ENCODE results near the gene SNRNP70. TPM values are rescaled to one million over a fixed set of nuclear protein-coding genes. Genes with fewer than 3 reads are reported as not detected.

The SNRNP70 gene
- total RNA-seq, 1 experiment from 2014 or later: 259 TPM

GRCh38 chr19:49098795-49099194 is 13.5 kb downstream of the SNRNP70 start:
- Mint-ChIP-seq H3K27me3 (ENCODE audit: insufficient read depth, unreplicated experiment) (no peaks in the 10 kb centered on the region), H3K9me3 (ENCODE audit: unreplicated experiment) (no peaks in the 10 kb centered on the region), H3K4me3 (ENCODE audit: unreplicated experiment) (no peak overlapping the region), H3K27ac (ENCODE audit: unreplicated experiment) (peak overlapping the region; percentile 39), H3K36me3 (ENCODE audit: insufficient read depth, unreplicated experiment) (peaks cover 92% of the 10 kb centered on the region), H3K4me1 (ENCODE audit: low read depth, unreplicated experiment) (peaks cover 15% of the 10 kb centered on the region)
- no peak for TF ChIP-seq CTCF (IDR thresholded peaks at IDR 0.05; ENCODE audit: insufficient read depth in 1 of 2, low read depth in 1 of 2, low read length in 1 of 2, severe bottlenecking in 1 of 2, unreplicated experiment in 1 of 2)
- POLR2A ChIA-PET: no interaction called here
- intact Hi-C loops (cut with micrococcal nuclease; ENCODE audit: unreplicated experiment): loop anchor here (1.0 to 5.0 kb wide), 2 partner anchors 8 to 49 kb away; no protein-coding TSS in a partner anchor
- Histone ChIP-seq H3K27me3 (replicated peaks; ENCODE audit: control insufficient read depth, insufficient read depth, low read length) (no peaks in the 10 kb centered on the region), H3K4me3 (ENCODE audit: low read depth, low read length) (no peak overlapping the region), H3K36me3 (ENCODE audit: control insufficient read depth, insufficient read depth, low read length) (peaks cover 7% of the 10 kb centered on the region), H3K9me3 (no peaks in the 10 kb centered on the region), H3K4me1 (no peaks in the 10 kb centered on the region; the same call in 1 of the 2 replicates)
- CTCF ChIA-PET: interaction anchor here (2.0 to 2.3 kb wide), 4 partner anchors 8 to 100 kb away, joined by 6 to 96 read pairs (median 36); partner anchors contain the start of gene LIN7B
- no peak for DNase-seq
- BruUV-seq (replicated peaks): no TSS peak

GRCh38 chr19:49101160-49101559 is 15.9 kb downstream of the SNRNP70 start:
- Histone ChIP-seq H3K9me3 (no peaks in the 10 kb centered on the region), H3K4me1 (no peaks in the 10 kb centered on the region; the same call in 1 of the 2 replicates), H3K36me3 (ENCODE audit: control insufficient read depth, insufficient read depth, low read length) (peaks cover 8% of the 10 kb centered on the region), H3K4me3 (ENCODE audit: low read depth, low read length) (no peak overlapping the region), H3K27me3 (replicated peaks; ENCODE audit: control insufficient read depth, insufficient read depth, low read length) (no peaks in the 10 kb centered on the region)
- no peaks in the 10 kb centered on the region for H3K27me3 Mint-ChIP-seq (ENCODE audit: insufficient read depth, unreplicated experiment)
- no TSS peak for BruUV-seq (replicated peaks)
- H3K36me3 Mint-ChIP-seq (ENCODE audit: insufficient read depth, unreplicated experiment): peaks cover 91% of the 10 kb centered on the region
- no peak for DNase-seq
- no peak for TF ChIP-seq CTCF (IDR thresholded peaks at IDR 0.05; ENCODE audit: insufficient read depth in 1 of 2, low read depth in 1 of 2, low read length in 1 of 2, severe bottlenecking in 1 of 2, unreplicated experiment in 1 of 2)
- intact Hi-C loops (cut with micrococcal nuclease; ENCODE audit: unreplicated experiment): no loop called here
- peaks cover 15% of the 10 kb centered on the region for H3K4me1 Mint-ChIP-seq (ENCODE audit: low read depth, unreplicated experiment)
- no peak overlapping the region for H3K27ac Mint-ChIP-seq (ENCODE audit: unreplicated experiment)
- ChIA-PET POLR2A (no interaction called here), CTCF (interaction anchor here (2.3 kb wide), 1 partner anchor 98 kb away, joined by 6 read pairs; no protein-coding TSS in a partner anchor)
- H3K4me3 Mint-ChIP-seq (ENCODE audit: unreplicated experiment): no peak overlapping the region
- no peaks in the 10 kb centered on the region for H3K9me3 Mint-ChIP-seq (ENCODE audit: unreplicated experiment)

DNA sequence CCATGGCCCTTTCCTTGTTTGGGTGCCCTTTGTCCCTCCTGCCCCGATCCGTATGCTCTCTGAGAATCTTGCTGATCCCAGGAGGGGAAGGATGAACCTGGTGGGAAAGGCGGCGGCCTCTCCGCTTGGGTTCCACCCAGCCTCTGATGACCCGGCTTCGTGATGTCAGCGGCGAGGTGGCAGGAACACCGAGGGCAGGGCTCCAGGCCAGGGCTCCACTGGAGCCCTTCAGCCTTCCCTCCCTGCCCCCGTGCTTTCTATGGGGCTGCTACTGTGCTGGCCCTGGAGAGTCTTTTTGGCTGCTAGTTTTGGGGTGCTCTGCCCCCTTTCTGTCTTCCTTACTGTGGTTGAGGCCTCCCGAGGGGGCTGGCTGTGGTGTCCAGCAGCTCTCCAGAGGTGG is 17.1 kb downstream of the SNRNP70 start:
- intact Hi-C loops (cut with micrococcal nuclease; ENCODE audit: unreplicated experiment): no loop called here
- Histone ChIP-seq H3K27me3 (replicated peaks; ENCODE audit: control insufficient read depth, insufficient read depth, low read length) (no peaks in the 10 kb centered on the region), H3K4me1 (no peaks in the 10 kb centered on the region; the same call in 1 of the 2 replicates), H3K9me3 (no peaks in the 10 kb centered on the region), H3K4me3 (ENCODE audit: low read depth, low read length) (no peak overlapping the region), H3K36me3 (ENCODE audit: control insufficient read depth, insufficient read depth, low read length) (peaks cover 10% of the 10 kb centered on the region)
- Mint-ChIP-seq H3K27ac (ENCODE audit: unreplicated experiment) (peak overlapping the region; percentile 28), H3K4me3 (ENCODE audit: unreplicated experiment) (no peak overlapping the region), H3K36me3 (ENCODE audit: insufficient read depth, unreplicated experiment) (peaks cover 91% of the 10 kb centered on the region), H3K4me1 (ENCODE audit: low read depth, unreplicated experiment) (peaks cover 24% of the 10 kb centered on the region), H3K27me3 (ENCODE audit: insufficient read depth, unreplicated experiment) (no peaks in the 10 kb centered on the region), H3K9me3 (ENCODE audit: unreplicated experiment) (no peaks in the 10 kb centered on the region)
- CTCF ChIA-PET: no interaction called here
- no TSS peak for BruUV-seq (replicated peaks)
- POLR2A ChIA-PET: interaction anchor here (0.8 kb wide), 1 partner anchor 109 kb away, joined by 8 read pairs; the partner anchor contains the start of genes GYS1 and RUVBL2
- DNase-seq: no peak
- TF ChIP-seq CTCF (IDR thresholded peaks at IDR 0.05; ENCODE audit: insufficient read depth in 1 of 2, low read depth in 1 of 2, low read length in 1 of 2, severe bottlenecking in 1 of 2, unreplicated experiment in 1 of 2): no peak

Measured in Caco-2 (cell line).